Measurements from ENCODE around the gene HAP1.
"Not testable (repeated sequence)": the region's sequence is repeated elsewhere in the genome, so short reads cannot be mapped to it uniquely, and the experiment has no call there.

The HAP1 gene

DNA sequence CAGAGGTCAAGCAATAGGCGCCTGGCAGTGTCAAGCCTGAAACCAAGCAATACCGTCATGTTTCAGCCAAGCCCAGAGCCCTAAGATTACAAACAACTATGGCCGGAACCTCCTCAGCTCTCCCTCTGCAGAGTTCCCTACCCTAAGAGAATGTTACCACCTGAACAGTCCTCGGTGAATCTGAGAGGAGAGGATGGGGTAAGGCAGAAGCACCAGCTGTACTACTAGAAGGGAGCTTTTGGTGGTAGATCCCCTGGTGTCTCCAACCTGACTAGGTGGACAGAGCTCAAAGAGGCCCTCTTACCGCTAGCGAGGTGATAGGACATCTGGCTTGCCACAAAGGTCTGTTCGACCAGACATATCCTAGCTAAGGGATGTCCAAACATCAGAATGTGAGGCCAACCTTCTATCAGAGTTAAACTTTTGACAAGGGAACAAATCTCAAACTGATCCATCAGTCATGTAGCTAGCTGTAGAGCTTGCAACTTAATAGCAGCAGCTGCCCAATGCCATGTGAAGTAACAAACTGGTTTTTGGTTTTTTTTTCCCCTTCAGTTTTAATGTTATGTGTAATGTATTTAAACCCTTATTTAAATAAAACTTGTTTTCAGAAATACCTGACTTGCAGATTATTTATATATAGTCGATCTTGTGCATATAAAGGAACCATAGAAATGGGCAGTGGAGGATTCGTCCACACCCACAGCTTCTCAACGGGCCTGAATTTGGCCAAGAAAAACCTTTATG, 43.2 kb downstream of the HAP1 start:
- DNase-seq (ENCODE audit: low read depth, low spot score), result no peak

- no peak for DNase-seq (ENCODE audit: low read depth, low spot score)
Measured at GRCh38 chr17:41690497-41690896, 43.9 kb downstream of the HAP1 start.

DNA sequence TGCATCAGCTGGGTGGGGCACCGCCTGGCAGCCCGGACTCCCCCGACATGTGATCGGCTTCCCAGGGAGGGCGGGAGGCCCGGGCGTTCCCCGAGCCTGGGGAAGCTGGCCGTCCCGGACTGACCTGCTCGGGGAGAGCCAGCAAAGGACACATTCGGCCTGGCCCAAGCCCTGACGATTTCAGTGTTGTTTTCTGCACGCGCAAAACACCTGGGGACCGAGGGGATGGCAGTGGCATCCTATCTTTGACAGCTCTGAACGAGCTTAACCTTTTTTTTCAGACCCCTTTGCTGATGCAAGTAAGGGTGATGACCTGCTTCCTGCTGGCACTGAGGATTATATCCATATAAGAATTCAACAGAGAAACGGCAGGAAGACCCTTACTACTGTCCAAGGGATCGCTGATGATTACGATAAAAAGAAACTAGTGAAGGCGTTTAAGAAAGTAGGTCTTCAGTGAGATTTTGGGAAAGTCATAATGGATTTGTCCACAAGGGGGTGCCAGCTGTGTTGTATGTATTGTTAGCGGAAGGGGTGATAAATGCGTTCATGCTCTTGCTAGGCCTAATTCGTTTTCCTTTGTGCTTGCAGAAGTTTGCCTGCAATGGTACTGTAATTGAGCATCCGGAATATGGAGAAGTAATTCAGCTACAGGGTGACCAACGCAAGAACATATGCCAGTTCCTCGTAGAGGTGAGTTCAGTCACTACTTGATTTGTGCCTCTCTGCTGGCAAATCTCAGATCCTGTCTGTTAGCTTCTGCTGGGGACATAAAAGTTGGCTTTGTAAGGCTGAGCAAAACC, 44.7 kb downstream of the HAP1 start:
- no peak for DNase-seq (ENCODE audit: low read depth, low spot score)

- peak; percentile 98 for DNase-seq (ENCODE audit: low read depth, low spot score)
Measured at GRCh38 chr17:41688641-41689496, 45.6 kb downstream of the HAP1 start, which contains the start of gene EIF1. Gene EIF1 (plus strand): TSS chr17:41688885. CDS start chr17:41689039, 154 bp downstream.

DNA sequence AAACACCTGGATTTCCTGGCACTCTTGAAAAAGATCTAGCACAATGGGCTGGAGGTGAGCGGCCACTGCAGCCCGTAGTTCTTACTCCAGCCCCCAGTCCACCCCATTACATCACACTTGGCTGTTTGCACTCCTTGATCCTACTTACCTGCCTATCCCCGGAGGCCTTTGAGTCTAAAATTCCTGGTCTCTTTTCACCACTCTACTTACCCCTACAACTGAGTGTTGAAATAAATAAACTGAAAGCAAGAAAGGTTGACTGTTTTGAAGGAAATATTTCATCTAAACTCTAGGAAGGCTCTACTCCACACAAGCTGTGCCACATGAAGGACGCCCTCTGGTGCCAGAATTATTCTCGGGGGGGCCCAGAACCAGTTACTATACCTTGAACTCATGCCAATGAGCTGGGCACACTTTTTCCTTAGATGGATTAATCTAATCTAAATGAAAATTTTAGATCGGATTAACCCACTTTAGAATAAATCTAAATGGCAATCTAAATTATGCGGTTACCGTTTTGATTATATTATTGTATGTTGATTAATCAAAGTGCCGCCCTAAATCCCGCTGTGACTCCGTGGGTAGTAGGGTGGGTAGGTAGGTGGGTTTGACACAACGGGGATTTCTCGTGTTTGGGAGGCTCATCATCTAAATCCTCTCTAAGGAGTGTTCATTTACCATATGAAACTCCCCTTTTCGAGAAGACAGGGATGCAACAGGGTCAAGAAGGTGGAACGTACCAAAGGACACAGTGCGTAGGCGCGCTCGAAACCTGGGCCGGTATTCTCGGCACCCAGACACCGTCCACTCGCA, 46.4 kb downstream of the HAP1 start:
- DNase-seq (ENCODE audit: low read depth, low spot score), result no peak

DNA sequence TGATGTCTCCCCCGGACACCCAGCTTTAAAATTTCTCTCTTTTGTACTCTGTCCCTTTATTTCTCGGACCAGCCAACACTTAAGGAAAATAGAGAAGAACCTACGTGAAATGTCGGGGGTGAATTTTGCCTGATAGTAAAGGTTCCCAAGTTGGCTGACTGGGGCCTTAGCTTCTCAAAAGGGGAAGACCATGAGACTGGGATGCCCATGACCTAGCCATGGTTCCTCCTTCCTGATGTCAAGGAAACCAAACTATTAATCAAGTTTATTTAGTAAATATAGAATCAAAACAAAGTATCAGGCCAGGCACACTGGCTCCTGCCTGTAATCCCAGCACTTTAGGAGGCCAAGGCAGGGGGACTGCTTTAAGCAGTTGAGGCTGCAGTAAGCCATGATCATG, 48.2 kb downstream of the HAP1 start:
- no peak for DNase-seq (ENCODE audit: low read depth, low spot score)

GRCh38 chr17:41685753-41686152, 48.7 kb downstream of the HAP1 start:
- DNase-seq (ENCODE audit: low read depth, low spot score), result not testable (repeated sequence)

GRCh38 chr17:41684035-41684434, 50.4 kb downstream of the HAP1 start:
- DNase-seq (ENCODE audit: low read depth, low spot score), result no peak

GRCh38 chr17:41683441-41684007, 50.9 kb downstream of the HAP1 start:
- DNase-seq (ENCODE audit: low read depth, low spot score), result no peak

GRCh38 chr17:41682631-41683030, 51.8 kb downstream of the HAP1 start:
- no peak for DNase-seq (ENCODE audit: low read depth, low spot score)

GRCh38 chr17:41681776-41682175, 52.7 kb downstream of the HAP1 start:
- DNase-seq (ENCODE audit: low read depth, low spot score), result no peak

- DNase-seq (ENCODE audit: low read depth, low spot score), result no peak
Measured at GRCh38 chr17:41680426-41681040, 53.9 kb downstream of the HAP1 start.

- no peak for DNase-seq (ENCODE audit: low read depth, low spot score)
Measured at GRCh38 chr17:41679740-41680425, 54.6 kb downstream of the HAP1 start.

GRCh38 chr17:41678907-41679739, 55.3 kb downstream of the HAP1 start:
- no peak for DNase-seq (ENCODE audit: low read depth, low spot score)

DNA sequence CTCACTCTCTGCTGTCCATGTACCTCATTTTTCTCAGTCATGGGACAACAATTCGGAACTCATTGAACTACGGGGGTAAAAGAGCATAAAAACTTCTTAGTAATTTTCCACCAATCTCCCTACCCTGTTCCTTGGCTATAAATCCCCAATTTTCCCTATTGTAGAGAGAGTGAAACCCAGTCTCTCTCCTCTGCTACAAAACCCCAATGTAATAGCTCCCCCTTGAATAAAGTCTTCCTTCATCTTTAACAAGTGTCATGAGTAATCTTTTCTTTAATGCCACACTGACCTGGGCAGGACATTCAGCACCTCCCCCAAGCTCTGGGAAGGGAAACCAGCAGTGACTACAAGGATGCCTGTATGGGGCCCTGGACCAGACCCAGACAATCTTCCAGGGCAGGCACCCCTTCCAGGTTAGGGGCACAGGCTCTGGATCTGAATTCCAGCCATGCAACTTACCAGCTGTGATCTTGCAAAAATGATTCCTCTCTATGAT, 56.0 kb downstream of the HAP1 start:
- DNase-seq (ENCODE audit: low read depth, low spot score), result no peak

- DNase-seq (ENCODE audit: low read depth, low spot score), result no peak
Measured at GRCh38 chr17:41676058-41676419, 58.4 kb downstream of the HAP1 start.

- not testable (repeated sequence) for DNase-seq (ENCODE audit: low read depth, low spot score)
Measured at GRCh38 chr17:41675157-41676057, 59.0 kb downstream of the HAP1 start.
